HEK293T (cell line): ENCODE measurements around the gene CDRT15.

Experiments used
- ARNT ChIP-seq: fragments of 450-650 bp; IDR thresholded peaks from 2 replicates; pipeline ENCODE4 v1.6.1; 2017; ENCODE audit warnings: mild to moderate bottlenecking
- CTBP1 ChIP-seq: fragments of 450-650 bp; IDR thresholded peaks from 2 replicates; pipeline ENCODE4 v1.6.1; 2016; ENCODE audit warnings: borderline replicate concordance
- FOXK2 ChIP-seq: fragments of 450-650 bp; IDR thresholded peaks from 2 replicates; pipeline ENCODE4 v1.6.1; 2016; ENCODE audit warnings: mild to moderate bottlenecking
- NFRKB ChIP-seq: fragments of 450-650 bp; IDR thresholded peaks from 2 replicates; pipeline ENCODE4 v1.6.1; 2016; ENCODE audit warnings: mild to moderate bottlenecking, moderate library complexity
- SP1 ChIP-seq: fragments of 450-650 bp; IDR thresholded peaks from 2 replicates; pipeline ENCODE4 v1.6.1; 2017
- SUZ12 ChIP-seq: fragments of 450-650 bp; IDR thresholded peaks from 2 replicates; pipeline ENCODE4 v1.6.1; 2016; ENCODE audit warnings: mild to moderate bottlenecking
- TARDBP ChIP-seq: fragments of 450-650 bp; IDR thresholded peaks from 2 replicates; pipeline ENCODE4 v1.6.1; 2016
- ZNF384 ChIP-seq: fragments of 450-650 bp; IDR thresholded peaks from 2 replicates; pipeline ENCODE4 v1.6.1; 2016

DNA sequence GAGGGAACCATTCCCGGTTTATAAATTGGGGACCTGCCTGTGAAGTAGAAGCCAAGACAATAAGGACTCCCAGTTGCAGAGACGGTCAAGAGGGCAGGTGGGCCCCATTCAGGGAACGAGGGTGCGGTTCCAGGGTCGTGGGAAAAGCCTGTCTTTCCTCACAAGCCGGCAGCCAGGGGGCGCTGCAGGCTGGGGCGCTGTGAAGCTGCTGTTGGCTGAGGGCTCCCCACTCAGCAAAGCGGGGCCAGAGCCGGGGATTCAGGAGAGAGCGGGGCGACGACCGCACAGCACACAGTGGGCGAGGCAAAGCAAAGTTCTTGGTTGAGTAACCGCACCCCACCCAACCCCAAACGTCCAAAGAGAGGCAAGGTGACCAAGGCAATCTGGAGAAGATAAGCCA lies 24.9 kb downstream of the CDRT15 start:
- no peak for TF ChIP-seq CTBP1
- no peak for TF ChIP-seq SUZ12
- no peak for TF ChIP-seq SP1
- no peak for TF ChIP-seq TARDBP
- TF ChIP-seq ZNF384, result no peak
- no peak for TF ChIP-seq ARNT
- TF ChIP-seq FOXK2, result no peak
- no peak for TF ChIP-seq NFRKB
